ENCODE measurements around the gene OGDHL.

The OGDHL gene

DNA sequence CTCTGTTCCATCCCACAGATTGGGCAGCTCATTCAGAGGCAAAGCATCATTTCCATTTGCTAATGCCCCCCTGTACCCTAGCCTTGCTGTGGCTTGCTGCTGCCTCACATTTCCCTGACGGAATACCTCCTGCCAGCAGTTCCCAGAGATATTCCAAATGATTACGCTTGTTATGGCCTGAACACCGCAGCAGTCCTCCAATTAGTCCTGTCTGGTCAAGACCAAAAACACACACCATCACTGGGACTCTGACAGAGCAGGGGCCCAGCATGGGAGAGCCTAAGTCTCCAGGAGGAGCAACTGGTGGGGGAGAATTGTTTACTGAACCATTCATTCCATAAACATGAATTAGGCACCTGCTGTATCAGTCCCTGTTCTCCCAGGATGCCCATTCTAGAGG is 6.1 kb downstream of the OGDHL start:
- DNase-seq (ENCODE audit: low read depth) = no peak

DNA sequence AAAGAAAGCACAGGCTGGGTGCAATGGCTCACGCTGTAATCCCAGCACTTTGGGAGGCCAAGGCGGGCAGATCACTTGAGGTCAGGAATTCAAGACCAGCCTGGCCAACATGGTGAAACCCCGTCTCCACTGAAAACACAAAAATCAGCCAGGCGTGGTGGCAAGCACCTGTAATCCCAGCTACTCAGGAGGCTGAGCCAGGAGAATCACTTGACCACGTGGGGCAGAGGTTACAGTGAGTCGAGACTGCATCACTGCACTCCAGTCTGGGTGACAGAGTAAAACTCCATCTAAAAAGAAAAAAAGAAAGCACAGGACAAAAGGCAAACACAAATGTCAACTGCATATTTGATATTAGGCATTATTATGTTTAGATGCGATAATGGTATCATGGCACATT is 7.2 kb downstream of the OGDHL start:
- DNase-seq (ENCODE audit: low read depth) = peak; percentile 26

DNA sequence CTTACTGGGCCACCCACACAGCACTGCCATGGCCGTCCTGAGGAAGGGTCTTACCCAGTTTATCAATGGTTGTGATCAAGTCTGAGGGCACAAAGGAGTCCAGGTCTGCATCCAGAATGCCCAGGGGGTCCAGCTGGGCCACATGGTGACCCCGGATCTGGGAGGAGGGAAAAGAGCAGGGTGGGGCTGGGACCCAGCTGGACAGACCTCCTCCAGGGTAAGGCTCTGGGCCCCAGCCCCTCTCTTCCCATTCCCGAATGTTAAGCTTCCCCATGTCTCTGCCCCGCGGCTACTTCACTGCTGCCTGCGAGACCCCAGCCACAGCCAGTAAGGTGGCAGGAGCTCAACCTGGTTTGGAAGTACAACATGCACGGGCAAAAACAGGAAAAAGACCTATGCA is 9.5 kb downstream of the OGDHL start:
- no peak for DNase-seq (ENCODE audit: low read depth)

DNA sequence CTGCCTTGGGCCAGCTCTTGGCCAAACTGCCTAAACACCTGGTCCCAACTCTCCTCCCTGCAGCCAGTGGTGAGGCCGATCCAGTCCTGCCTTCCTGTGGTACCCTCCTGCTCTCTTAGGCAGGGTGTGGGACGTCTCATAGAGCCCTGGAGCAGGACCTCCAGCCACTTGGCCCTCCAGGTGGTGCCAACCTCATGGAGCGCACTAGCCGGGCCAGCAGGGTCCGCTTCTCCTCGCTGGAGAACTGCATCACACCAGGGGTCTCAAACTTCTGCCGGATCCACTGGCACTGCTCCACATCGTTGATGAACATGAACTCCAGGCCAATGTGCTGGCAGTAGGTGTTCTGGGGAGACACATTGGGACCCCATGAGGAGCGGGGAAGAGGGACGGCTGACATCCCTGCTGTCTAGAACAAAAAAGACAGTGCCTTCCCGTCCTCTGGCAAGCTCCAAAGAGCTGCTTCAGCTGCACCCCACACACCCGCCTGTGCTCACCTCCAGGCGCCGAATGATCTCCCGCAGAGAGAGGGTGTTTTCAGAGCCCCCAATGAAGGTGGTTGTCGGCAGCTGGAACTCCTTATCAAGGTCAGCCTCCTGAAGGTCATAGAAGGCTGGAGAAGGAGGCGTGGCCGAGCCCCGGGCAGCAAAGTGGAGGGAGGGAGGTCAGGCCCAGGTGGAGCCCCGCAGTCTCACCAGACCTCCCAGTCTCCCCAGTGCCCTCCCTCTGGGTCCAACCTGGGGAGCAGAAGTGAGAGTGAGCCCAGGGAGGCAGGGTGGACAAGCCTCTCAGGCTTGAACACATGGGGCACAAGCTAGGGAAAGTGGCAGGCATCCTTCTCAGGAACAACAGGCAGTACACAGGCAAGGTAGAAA is 10.2 kb downstream of the OGDHL start:
- DNase-seq (ENCODE audit: low read depth) = no peak

DNA sequence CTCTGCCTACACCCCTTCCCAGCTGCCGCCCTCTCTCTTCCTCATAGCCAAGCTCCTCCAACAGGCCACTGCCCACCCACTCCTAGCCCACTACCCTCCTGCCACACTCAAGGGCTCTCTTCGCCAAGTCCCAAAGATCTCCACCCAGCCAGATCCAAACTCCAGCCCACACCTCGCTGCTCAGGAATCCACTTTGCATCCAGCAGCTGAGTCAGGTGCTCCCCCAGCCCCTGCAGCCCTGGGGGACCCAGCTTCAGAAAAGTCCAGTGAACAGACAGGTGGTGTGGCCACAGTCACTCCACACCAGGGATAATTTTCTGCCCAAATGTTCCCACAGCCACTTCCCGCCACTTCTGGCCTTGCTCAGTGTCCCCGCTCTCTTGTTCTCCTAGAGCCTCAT is 10.9 kb downstream of the OGDHL start:
- DNase-seq (ENCODE audit: low read depth) = no peak

DNA sequence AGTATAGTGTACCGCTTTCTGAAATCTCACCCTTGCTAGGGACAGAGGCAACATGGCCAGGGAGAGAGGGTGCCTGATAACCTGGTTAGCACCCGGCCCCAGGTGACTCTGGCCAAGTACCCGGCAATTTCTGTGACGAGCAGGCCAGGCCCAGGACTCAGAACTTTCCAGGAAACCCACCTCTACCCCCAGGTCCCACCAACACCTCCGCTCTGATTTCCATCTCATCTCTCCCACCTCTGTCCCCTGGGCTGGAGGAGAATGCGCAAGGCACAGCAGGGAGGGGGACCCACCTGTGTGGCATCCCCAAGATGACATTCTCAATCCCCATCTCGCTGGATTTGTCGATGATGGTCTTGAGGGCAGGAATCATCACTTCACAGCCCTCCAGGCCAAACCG is 11.6 kb downstream of the OGDHL start:
- DNase-seq (ENCODE audit: low read depth) = no peak

DNA sequence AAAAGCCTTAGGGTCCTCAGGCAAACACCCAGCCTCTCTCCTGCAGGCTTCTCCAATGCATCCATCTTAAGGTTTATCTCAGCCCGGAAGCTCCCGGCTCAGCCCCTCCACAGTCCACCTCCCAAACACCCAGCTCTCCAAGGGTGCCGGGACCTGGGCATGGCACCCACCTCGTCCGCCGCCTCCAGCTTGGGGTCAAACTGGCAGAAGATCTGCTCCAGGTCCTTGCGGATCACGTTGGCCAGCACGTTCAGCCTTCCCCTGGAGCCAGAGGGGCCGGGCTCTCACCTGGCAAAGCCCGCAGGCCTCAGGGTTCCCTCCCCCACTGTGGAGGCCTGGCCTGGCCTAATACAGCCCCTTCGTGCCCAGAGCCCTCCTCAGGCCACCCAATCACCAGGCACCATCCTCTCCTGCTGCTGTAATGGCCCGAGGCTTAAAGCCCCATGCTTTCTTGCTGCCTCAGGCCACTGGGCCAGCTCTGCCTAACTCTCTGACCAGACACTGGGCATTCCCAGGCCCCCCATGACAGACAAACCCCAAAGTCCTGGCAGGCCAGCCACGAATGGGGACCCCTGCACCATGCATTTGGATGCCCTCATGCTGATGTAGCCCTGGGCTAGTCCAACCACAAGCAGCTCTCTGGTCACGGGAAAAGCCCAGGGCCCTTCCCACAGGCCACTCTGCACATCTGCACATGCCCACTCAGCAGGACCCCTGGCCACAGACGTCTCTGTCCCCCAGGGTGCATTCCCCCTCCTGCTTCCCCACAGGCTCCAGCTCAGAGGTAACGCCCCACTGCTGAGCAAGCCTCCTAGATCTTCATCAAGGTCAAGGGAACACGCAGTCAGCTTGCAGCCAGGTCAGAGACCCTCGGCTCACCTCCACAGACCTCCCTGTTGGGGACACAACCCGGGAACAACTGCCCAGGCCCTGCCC is 12.3 kb downstream of the OGDHL start:
- DNase-seq (ENCODE audit: low read depth) = no peak

DNA sequence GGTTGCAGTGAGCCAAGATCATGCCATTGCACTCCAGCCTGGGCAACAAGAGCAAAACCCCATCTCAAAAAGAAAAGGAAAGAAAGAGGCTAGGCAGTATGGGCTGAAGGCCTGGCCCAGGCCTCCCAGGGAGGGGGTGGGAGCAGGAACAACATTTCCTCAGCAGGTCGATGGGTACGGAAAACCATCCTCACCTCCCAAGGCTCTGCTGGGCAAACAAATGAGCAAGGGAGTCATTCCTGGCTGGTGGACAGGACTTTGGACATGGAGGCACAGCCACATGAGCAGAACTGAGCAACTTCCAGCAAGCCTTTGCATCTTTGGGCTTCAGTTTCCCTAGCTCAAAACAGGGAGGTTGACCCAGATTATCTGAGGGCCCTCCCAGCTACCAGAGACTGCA is 13.0 kb downstream of the OGDHL start:
- no peak for DNase-seq (ENCODE audit: low read depth)

DNA sequence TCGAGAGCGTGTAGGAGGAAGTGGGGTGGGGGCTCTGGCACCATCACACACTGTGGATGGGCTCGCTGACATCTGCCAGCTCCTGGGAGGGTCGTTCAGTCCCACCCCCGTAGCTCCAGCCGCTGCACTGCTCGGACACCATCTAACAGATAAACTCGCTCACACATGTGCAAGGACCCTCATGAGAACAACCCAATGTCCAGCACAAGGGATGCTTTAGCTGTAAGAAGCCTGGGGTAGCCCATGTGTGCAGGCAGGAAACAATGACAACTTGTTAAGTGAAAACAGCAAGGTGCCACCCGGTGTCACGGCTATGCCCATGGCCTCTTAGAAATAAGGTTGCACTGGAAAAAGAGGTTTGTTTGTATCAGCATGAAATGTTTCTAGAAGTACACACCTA is 14.1 kb downstream of the OGDHL start:
- DNase-seq (ENCODE audit: low read depth) = no peak

DNA sequence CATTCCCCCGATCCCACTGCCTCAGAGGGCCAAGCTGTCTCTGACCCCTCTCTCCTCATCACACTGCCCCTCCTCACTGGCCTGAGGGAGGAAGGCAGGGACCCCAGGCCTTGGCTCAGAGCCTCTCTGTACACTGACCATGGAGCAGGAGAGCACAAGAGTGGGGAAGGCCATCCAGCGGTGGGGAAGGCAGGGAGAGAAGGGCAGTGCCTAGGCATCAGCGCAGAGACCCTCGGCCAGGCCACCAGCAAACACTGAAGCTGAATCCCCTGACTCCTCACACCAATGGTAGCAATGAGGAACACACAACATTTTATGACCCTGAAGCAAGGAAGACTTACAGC is 14.8 kb downstream of the OGDHL start:
- no peak for DNase-seq (ENCODE audit: low read depth)

DNA sequence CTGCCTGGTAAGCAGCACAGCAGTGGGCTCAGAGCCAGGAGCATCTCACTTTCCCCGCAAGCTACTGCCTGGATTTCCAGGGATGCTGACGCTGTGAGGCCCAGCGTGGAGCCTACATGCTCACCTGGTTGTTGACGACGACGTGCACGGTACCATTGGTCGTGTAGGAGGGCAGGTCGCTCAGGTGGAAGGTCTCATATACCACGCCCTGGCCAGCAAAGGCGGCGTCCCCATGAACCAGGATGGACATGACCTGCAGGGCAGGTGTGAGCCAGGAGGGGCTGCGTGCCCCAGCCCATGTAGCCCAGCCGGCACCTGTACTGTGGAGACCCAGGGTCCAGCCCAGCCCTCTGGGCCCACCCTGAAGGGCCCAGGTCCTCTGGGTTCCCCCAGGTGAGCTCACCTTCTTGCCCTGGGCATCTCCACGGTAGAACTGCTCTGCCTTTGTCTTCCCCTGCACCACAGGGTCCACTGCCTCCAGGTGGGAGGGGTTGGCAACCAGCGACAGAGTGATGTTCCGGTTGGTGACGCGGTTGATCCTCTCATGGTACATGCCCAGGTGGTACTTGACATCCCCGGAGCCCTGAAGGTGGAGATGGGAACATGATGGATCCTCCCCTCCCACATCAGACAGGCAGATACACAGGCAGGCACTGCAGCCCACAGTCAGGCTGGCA is 15.4 kb downstream of the OGDHL start:
- no peak for DNase-seq (ENCODE audit: low read depth)

DNA sequence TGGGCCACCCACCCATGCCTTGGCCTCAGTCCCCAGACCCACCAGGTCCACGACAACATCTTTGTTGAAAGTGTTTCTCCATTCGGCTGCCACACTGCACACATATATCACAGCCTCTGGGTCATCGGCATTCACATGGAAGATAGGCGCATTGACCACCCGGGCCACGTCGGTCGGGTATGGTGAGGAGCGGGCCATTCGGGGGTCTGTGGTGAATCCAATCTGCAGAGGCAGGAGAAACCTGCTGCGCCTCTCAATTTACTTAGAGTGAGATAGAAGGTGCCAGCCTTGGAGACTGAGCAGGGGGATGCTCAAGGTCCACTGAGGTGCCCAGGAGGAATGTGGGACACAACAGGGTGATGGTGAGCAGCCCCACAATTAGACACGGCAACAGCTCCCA is 16.4 kb downstream of the OGDHL start:
- DNase-seq (ENCODE audit: low read depth) = no peak

DNA sequence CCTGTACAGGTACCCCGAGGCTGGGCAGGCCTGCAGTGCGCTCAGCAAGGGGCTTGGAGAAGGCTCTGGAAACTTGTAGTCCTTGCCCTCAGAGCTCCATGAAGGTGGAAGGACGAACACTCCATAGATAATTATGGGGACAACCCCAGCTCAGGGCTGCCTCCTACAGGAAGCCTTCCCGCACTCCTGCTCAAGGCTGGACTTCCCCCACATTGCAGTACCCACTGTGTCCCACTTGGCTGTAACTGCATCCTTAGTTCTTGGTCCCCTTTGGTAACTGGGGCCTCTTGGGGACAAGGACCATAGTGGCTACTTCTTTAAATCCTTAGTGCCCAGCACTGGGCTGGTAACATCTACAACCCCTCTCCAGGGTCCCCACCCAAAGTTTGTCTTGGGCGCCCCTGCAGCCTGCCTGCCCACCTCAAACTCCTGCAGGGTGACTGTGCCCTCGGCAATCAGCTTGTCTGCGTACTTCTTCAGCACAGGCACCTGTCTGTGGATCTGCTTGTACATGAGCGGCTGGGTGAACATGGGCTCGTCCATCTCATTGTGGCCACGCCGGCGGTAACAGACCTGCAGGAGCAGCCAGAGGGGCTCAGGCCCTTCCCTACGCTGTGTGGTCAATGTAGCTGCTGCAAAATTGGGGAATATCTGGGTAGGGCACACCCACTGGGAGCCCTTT is 17.1 kb downstream of the OGDHL start:
- DNase-seq (ENCODE audit: low read depth) = peak; percentile 8

DNA sequence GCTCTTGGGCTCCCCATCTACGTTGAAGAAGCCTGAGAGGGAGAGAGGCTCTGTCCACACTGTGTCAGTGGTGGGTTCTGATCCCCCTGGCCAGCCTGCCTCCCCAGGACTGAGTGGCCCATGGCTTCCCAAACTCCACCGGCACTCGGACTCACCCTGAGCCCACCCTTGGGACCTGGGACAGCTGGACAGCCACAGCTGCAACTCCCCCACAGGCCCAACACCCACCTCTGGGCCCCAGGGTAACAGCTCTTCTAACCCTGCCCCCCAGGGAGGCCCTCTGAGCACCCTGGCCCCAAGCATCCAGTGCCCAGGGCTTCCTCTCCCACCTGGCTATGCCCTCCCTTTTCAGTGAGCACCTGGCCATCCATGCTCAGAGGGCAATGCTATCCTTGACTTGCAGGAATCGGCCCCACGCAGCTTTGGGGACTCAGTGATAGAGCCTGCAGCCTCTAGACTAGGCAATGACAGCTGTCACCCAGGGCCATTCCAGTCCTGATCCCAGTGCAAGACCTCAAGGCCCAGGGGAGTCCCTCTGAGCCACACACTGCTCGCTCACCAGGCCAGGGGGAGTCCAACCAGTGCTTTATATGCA is 17.9 kb downstream of the OGDHL start:
- no peak for DNase-seq (ENCODE audit: low read depth)

DNA sequence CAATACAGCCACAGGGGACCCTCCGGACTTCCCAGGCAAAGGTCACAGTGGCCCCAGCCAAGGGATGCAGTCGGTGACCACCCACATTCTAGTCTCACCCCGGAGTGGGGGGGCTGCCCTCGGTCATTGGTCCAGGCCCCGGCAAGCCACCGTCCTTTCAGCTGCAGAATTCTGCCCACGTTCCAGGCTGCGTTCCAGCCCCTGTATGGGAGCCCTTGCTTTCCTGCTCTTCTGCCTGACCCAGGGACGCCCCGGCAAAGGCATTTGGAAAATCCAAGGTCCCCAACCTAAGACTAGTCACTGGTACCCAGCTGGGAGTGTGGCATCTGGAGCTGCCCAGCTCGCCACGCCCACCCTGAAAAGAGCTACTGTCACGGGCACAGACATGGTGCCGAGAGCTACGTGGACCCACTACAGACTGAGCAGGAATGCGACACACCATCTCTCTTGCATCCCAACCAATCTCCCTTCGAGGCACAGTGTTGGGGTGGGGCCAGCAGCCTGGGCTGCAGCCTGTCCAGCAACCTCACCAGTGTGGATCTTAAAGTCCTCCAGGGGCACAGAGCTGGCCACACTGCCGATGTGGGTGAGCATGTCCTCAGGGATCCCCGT is 18.6 kb downstream of the OGDHL start:
- no peak for DNase-seq (ENCODE audit: low read depth)

DNA sequence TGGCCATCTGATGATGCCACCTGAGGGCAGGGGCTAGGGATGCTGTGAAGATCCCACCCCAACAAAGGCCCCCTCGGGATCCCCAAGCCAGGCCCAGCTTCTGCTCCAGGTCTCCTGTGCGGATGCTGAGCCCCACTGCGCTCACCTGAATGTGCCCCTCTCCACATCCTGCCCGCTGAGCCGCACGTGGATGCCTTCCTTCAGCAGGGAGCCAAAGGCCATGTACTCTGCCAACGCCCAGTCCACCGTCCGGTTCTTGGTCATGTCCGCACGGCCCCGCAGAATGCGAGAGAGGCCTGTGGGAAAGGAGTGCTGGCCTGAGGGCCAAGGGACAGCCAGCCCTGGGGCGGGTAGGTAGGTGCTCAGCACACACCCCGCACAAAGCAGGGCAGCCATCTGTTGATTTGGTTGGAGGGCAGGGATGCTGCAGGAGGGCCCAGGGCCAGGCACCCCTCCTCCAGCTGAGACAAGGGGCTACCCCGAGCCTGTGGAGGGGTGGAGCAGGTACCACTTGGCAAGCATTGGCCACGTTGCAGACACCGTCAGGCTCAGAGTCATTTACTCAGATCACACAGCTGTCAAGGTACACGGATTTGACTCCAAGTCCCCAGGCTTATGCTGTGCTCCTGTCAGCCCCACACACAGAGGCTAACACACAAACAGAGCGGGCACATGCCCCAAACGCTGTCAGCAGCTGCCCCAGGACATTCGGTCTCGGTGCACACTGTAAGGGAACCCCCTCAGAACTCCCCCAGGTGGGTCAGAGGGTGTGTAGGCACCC is 19.2 kb downstream of the OGDHL start:
- DNase-seq (ENCODE audit: low read depth) = no peak

DNA sequence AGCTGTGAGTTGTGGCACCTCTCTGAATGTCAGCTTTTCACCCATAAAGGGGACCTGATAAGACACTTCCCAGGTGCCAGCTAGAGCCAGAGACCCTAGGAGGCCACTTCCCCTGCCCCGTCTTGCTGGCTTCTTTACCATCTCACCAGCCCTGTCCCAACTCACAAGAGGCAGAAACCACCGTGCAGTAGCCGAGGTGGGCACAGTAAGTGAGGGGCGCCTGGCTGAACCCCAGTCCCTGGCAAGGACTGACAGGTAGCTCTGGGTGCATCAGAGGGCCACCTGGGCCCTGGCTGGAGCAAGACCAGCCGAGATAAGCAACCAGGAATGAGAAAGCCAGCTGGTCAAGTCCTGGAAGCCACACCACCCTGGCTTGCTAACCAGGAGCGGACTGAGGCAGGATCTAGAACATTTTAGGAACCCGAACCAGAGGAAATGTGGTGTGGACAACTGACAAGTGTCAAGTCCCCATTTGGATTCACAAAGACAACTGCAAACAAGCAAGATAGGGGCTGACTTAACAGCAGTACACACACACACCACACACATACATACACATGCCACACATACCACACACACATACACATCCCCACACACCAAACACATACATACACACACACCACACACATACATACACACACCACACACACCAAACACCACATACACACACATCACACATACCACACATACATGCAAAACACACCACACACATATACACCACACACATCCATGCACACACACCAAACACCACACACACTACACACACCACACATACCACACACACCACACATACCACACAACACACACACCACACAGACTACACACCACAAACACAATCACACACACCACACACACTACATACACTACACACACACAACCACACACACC is 20.8 kb downstream of the OGDHL start:
- peak; percentile 24 for DNase-seq (ENCODE audit: low read depth)

DNA sequence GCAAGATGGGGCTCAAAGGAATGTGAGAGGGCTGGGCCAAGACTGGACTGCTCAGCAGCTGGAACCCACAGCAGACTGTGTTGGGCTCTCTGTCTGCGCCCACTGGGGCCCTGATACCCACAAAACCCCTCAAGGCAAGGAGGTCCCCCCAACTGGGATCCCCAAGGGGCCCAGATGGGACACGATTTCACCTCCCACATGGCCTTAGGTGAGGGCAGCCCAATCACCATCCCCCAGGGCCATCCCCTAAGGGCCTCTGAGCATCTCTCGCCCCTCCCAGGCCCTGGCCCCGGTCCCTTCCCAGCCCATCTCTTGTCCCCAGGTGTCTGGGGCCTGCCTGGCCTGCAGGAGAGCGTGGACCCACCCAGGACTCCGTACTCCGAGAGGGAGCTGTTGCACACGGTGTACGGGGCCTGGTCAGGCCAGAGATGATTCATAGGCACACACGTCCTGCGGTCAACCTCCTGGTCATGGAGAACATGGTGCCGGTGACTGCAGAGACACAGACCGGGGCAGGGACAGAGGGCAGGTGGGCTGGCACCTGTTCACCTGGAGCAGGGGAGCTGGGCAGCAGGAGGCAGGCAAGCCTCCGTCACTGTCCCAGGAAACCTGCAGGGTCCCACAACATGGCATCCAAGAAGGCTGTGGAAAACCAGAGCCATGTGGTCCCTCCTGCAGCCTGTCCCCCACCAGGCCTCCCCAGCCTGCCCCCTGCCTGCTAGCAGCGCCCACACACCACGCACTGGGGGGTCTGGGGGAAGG is 21.6 kb downstream of the OGDHL start:
- DNase-seq (ENCODE audit: low read depth) = no peak

DNA sequence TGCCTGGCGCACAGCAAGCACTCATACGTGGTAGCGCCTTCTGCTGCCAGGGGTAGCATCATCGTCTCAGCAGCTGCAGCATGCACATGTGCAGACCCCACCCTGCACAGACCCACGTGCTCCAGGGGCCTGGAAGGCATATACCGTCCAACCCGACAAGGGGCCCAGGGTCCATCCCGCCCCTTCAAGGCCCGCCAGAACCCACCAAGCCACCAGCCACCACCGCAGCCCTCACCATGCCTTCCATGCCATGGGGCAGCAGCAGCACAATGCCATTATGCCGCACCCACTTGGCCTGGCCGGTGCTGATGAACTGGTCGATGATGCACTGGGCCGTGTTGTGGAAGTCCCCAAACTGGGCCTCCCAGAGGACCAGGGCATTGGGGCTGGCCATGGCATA is 22.7 kb downstream of the OGDHL start:
- no peak for DNase-seq (ENCODE audit: low read depth)

Measured in ELR (cell line).